CD8-positive, alpha-beta memory T cell (primary cell): ENCODE measurements around the gene FYN. TPM values are rescaled to one million over a fixed set of nuclear protein-coding genes. Genes with fewer than 3 reads are reported as not detected.

Experiments
- CTCF ChIA-PET: fragments of 350-600 bp; sonication (Branson Sonifier 250); formaldehyde crosslinking; loops from one replicate; lab custom pipeline; 2021; ENCODE audit warnings: antibody characterized with exemption; lab: Charles Lee
- POLR2A ChIA-PET: fragments of 350-600 bp; sonication (Branson Sonifier 250); formaldehyde crosslinking; loops from one replicate; lab custom pipeline; 2021; ENCODE audit warnings: antibody characterized with exemption; lab: Charles Lee
- DNase-seq, 5 donors: peaks; one replicate each; pipeline versions ENCODE4 v3.0.0 to v3.0.0-alpha.2; 2020 to 2022; ENCODE audit warnings: mixed read lengths in 1 of 5
- H3K27ac ChIP-seq: one replicate; pipeline ENCODE4 v1.7.0; 2013; ENCODE audit warnings: low read depth, mild to moderate bottlenecking, low read length, moderate library complexity
- H3K27me3 ChIP-seq: 2 replicates; pipeline ENCODE4 v1.7.0; 2013; ENCODE audit warnings: low read length, mild to moderate bottlenecking; ENCODE audit not compliant: insufficient read depth, poor library complexity, severe bottlenecking
- H3K36me3 ChIP-seq: 2 replicates; pipeline ENCODE4 v1.7.0; 2013; ENCODE audit warnings: mild to moderate bottlenecking, low read length, moderate library complexity; ENCODE audit not compliant: insufficient read depth
- H3K4me1 ChIP-seq: 2 replicates; pipeline ENCODE4 v1.7.0; 2013; ENCODE audit warnings: mild to moderate bottlenecking, low read length, moderate library complexity; ENCODE audit not compliant: insufficient read depth
- H3K4me3 ChIP-seq: 2 replicates; pipeline ENCODE4 v1.7.0; 2013; ENCODE audit warnings: mild to moderate bottlenecking, low read length
- H3K9me3 ChIP-seq: 2 replicates; pipeline ENCODE4 v1.7.0; 2013; ENCODE audit warnings: mild to moderate bottlenecking, low read length
- H3K27ac Mint-ChIP-seq, 8 donors: one replicate each; pipeline ENCODE4 v1.8.0; 2020 to 2021; ENCODE audit warnings: mixed read lengths in 8 of 8, mild to moderate bottlenecking in 6 of 8, inconsistent platforms in 3 of 8, moderate library complexity in 3 of 8
- H3K27me3 Mint-ChIP-seq, 2 donors: one replicate each; pipeline ENCODE4 v1.8.0; 2020 to 2021; ENCODE audit warnings: mixed read lengths in 2 of 2, mild to moderate bottlenecking in 1 of 2, moderate library complexity in 1 of 2
- H3K36me3 Mint-ChIP-seq, 3 donors: one replicate each; pipeline ENCODE4 v1.8.0; 2020 to 2021; ENCODE audit warnings: mixed read lengths in 3 of 3, inconsistent platforms in 1 of 3, mild to moderate bottlenecking in 1 of 3
- H3K4me1 Mint-ChIP-seq, 3 donors: one replicate each; pipeline ENCODE4 v1.8.0; 2020 to 2021; ENCODE audit warnings: mixed read lengths in 3 of 3, inconsistent platforms in 1 of 3, mild to moderate bottlenecking in 1 of 3
- H3K4me3 Mint-ChIP-seq, 7 donors: one replicate each; pipeline ENCODE4 v1.8.0; 2020 to 2021; ENCODE audit warnings: mixed read lengths in 7 of 7, mild to moderate bottlenecking in 6 of 7, moderate library complexity in 4 of 7, inconsistent platforms in 2 of 7
- H3K9me3 Mint-ChIP-seq, 5 donors: one replicate each; pipeline ENCODE4 v1.8.0; 2020 to 2022; ENCODE audit warnings: mixed read lengths in 5 of 5, mild to moderate bottlenecking in 3 of 5, moderate library complexity in 2 of 5, inconsistent platforms in 1 of 5
- polyA plus RNA-seq: library from polyadenylated mRNA; unstranded; fragments of 300-500 nt; fragmentation: Illumina TruSeq; gene quantifications from one replicate; pipeline ENCODE4 v1.2.3, GENCODE V29; 2021
- total RNA-seq, 2 experiments: library from RNA; stranded (reverse); gene quantifications; one replicate each; pipeline ENCODE4 v1.2.3, GENCODE V29; 2021

The FYN gene
- total and polyA plus RNA-seq, 3 experiments from 2014 or later: 481 to 611 (median 491) TPM

- Histone ChIP-seq H3K9me3 (no peaks in the 10 kb centered on the region), H3K27ac (no peak overlapping the region), H3K4me3 (no peak overlapping the region), H3K27me3 (no peaks in the 10 kb centered on the region), H3K4me1 (peaks cover 98% of the 10 kb centered on the region), H3K36me3 (peaks cover 8% of the 10 kb centered on the region)
- peaks cover 0 to 5% of the 10 kb centered on the region in 2 donors for H3K27me3 Mint-ChIP-seq
- CTCF ChIA-PET: interaction anchor here (0.9 to 2.2 kb wide), 3 partner anchors 16 to 29 kb away, joined by 3 to 6 read pairs (median 4); partner anchors contain the start of gene FYN
- H3K36me3 Mint-ChIP-seq: peaks cover 0 to 55% (median 5%) of the 10 kb centered on the region in 3 donors
- POLR2A ChIA-PET: interaction anchor here (1.3 to 1.5 kb wide), 2 partner anchors 26 to 89 kb away, joined by 3 read pairs; no protein-coding TSS in a partner anchor
- peak overlapping the region in 5 of 7 donors; percentile 3 to 36 (median 16) for H3K4me3 Mint-ChIP-seq
- no peak for DNase-seq
- H3K4me1 Mint-ChIP-seq: peaks cover 44 to 46% (median 46%) of the 10 kb centered on the region in 3 donors
- peak overlapping the region in 2 of 8 donors; percentile 70 to 84 for H3K27ac Mint-ChIP-seq
- H3K9me3 Mint-ChIP-seq: no peaks in the 10 kb centered on the region
These were observed 24.9 kb downstream of the FYN start for GRCh38 chr6:111848262-111848812.

GRCh38 chr6:111846492-111847409 is 26.5 kb downstream of the FYN start:
- ChIA-PET POLR2A (interaction anchor here (0.7 to 1.5 kb wide), 5 partner anchors 22 to 88 kb away, joined by 3 read pairs; no protein-coding TSS in a partner anchor), CTCF (interaction anchor here (1.4 to 2.2 kb wide), 2 partner anchors 17 to 27 kb away, joined by 4 to 6 read pairs; partner anchors contain the start of gene FYN)
- H3K27me3 Mint-ChIP-seq: peaks cover 0 to 5% of the 10 kb centered on the region in 2 donors
- no peaks in the 10 kb centered on the region for H3K9me3 Mint-ChIP-seq
- peaks cover 0 to 42% (median 2%) of the 10 kb centered on the region in 3 donors for H3K36me3 Mint-ChIP-seq
- H3K4me1 Mint-ChIP-seq: peaks cover 30% of the 10 kb centered on the region in 3 donors
- H3K27ac Mint-ChIP-seq: peak overlapping the region in 2 of 8 donors; percentile 70 to 84
- H3K4me3 ChIP-seq: no peak overlapping the region
- H3K36me3 ChIP-seq: peaks cover 8% of the 10 kb centered on the region
- peaks cover 98% of the 10 kb centered on the region for H3K4me1 ChIP-seq
- no peaks in the 10 kb centered on the region for H3K9me3 ChIP-seq
- peak overlapping the region in 5 of 7 donors; percentile 65 to 80 (median 68) for H3K4me3 Mint-ChIP-seq
- peak in 3 of 5 donors; percentile 64 to 80 (median 71) for DNase-seq
- H3K27ac ChIP-seq: peak overlapping the region; percentile 41
- H3K27me3 ChIP-seq: no peaks in the 10 kb centered on the region

- no peaks in the 10 kb centered on the region for H3K27me3 ChIP-seq
- Mint-ChIP-seq H3K36me3 (peaks cover 0 to 39% (median 2%) of the 10 kb centered on the region in 3 donors), H3K27me3 (peaks cover 0 to 5% of the 10 kb centered on the region in 2 donors), H3K9me3 (no peaks in the 10 kb centered on the region), H3K4me1 (peaks cover 23% of the 10 kb centered on the region in 3 donors), H3K4me3 (peak overlapping the region in 5 of 7 donors; percentile 63 to 80 (median 68)), H3K27ac (peak overlapping the region in 2 of 8 donors; percentile 70 to 84)
- DNase-seq: no peak
- no peaks in the 10 kb centered on the region for H3K9me3 ChIP-seq
- ChIA-PET CTCF (interaction anchor here (3.0 kb wide), 1 partner anchor 23 kb away, joined by 13 read pairs; no protein-coding TSS in a partner anchor), POLR2A (interaction anchor here (0.8 kb wide), 2 partner anchors 24 to 42 kb away, joined by 3 to 4 read pairs; no protein-coding TSS in a partner anchor)
- peaks cover 98% of the 10 kb centered on the region for H3K4me1 ChIP-seq
- H3K36me3 ChIP-seq: peaks cover 8% of the 10 kb centered on the region
- H3K27ac ChIP-seq: peak overlapping the region; percentile 4
- peak overlapping the region; percentile 10 for H3K4me3 ChIP-seq
These were observed 27.2 kb downstream of the FYN start for GRCh38 chr6:111846066-111846465.

GRCh38 chr6:111845441-111845871 is 27.8 kb downstream of the FYN start:
- Histone ChIP-seq H3K27me3 (no peaks in the 10 kb centered on the region), H3K36me3 (peaks cover 8% of the 10 kb centered on the region), H3K27ac (no peak overlapping the region), H3K4me1 (peaks cover 98% of the 10 kb centered on the region), H3K9me3 (no peaks in the 10 kb centered on the region), H3K4me3 (peak overlapping the region; percentile 27)
- Mint-ChIP-seq H3K27ac (peak overlapping the region in 1 of 8 donors; percentile 84), H3K4me1 (peaks cover 17% of the 10 kb centered on the region in 3 donors), H3K9me3 (no peaks in the 10 kb centered on the region), H3K36me3 (peaks cover 0 to 42% (median 2%) of the 10 kb centered on the region in 3 donors), H3K4me3 (peak overlapping the region in 2 of 7 donors; percentile 63 to 74), H3K27me3 (peaks cover 0 to 5% of the 10 kb centered on the region in 2 donors)
- CTCF ChIA-PET: interaction anchor here (2.4 to 3.0 kb wide), 4 partner anchors 13 to 151 kb away, joined by 6 to 13 read pairs (median 8); no protein-coding TSS in a partner anchor
- POLR2A ChIA-PET: interaction anchor here (0.8 to 3.0 kb wide), 3 partner anchors 21 to 41 kb away, joined by 3 to 11 read pairs (median 4); no protein-coding TSS in a partner anchor
- DNase-seq: no peak

- peaks cover 98% of the 10 kb centered on the region for H3K4me1 ChIP-seq
- peaks cover 0 to 42% (median 2%) of the 10 kb centered on the region in 3 donors for H3K36me3 Mint-ChIP-seq
- no peaks in the 10 kb centered on the region for H3K9me3 Mint-ChIP-seq
- no peak overlapping the region for H3K27ac ChIP-seq
- peaks cover 8% of the 10 kb centered on the region for H3K36me3 ChIP-seq
- H3K4me1 Mint-ChIP-seq: peaks cover 11 to 12% (median 12%) of the 10 kb centered on the region in 3 donors
- no peak for DNase-seq
- H3K27ac Mint-ChIP-seq: no peak overlapping the region
- ChIA-PET CTCF (interaction anchor here (1.0 to 3.0 kb wide), 7 partner anchors 12 to 151 kb away, joined by 3 to 13 read pairs (median 7); no protein-coding TSS in a partner anchor), POLR2A (interaction anchor here (3.0 kb wide), 1 partner anchor 21 kb away, joined by 11 read pairs; no protein-coding TSS in a partner anchor)
- no peaks in the 10 kb centered on the region for H3K27me3 ChIP-seq
- no peaks in the 10 kb centered on the region for H3K9me3 ChIP-seq
- H3K4me3 Mint-ChIP-seq: peak overlapping the region in 3 of 7 donors; percentile 63 to 75 (median 74)
- H3K27me3 Mint-ChIP-seq: peaks cover 0 to 5% of the 10 kb centered on the region in 2 donors
- peak overlapping the region; percentile 27 for H3K4me3 ChIP-seq
These were observed 28.3 kb downstream of the FYN start for GRCh38 chr6:111844921-111845320.

- POLR2A ChIA-PET: interaction anchor here (0.6 to 3.0 kb wide), 7 partner anchors 9 to 38 kb away, joined by 3 to 11 read pairs (median 4); no protein-coding TSS in a partner anchor
- Histone ChIP-seq H3K9me3 (no peaks in the 10 kb centered on the region), H3K4me3 (peak overlapping the region; percentile 13), H3K27ac (peak overlapping the region; percentile 35), H3K4me1 (peaks cover 98% of the 10 kb centered on the region), H3K36me3 (peaks cover 8% of the 10 kb centered on the region), H3K27me3 (no peaks in the 10 kb centered on the region)
- CTCF ChIA-PET: interaction anchor here (0.9 to 3.0 kb wide), 11 partner anchors 9 to 152 kb away, joined by 3 to 13 read pairs (median 5); no protein-coding TSS in a partner anchor
- Mint-ChIP-seq H3K4me3 (peak overlapping the region in 2 of 7 donors; percentile 63 to 75), H3K9me3 (no peaks in the 10 kb centered on the region), H3K36me3 (peaks cover 0 to 39% (median 2%) of the 10 kb centered on the region in 3 donors), H3K27ac (no peak overlapping the region), H3K4me1 (peaks cover 6% of the 10 kb centered on the region in 3 donors), H3K27me3 (peaks cover 0 to 5% of the 10 kb centered on the region in 2 donors)
- no peak for DNase-seq
These were observed 28.9 kb downstream of the FYN start for GRCh38 chr6:111844376-111844775.
